ENCODE data around the gene KAZN. TPM values are rescaled to one million over a fixed set of nuclear protein-coding genes. Genes with fewer than 3 reads are reported as not detected.

KAZN gene
- polyA plus RNA-seq, 1 donor from 2014 or later = 20.6 TPM

DNA sequence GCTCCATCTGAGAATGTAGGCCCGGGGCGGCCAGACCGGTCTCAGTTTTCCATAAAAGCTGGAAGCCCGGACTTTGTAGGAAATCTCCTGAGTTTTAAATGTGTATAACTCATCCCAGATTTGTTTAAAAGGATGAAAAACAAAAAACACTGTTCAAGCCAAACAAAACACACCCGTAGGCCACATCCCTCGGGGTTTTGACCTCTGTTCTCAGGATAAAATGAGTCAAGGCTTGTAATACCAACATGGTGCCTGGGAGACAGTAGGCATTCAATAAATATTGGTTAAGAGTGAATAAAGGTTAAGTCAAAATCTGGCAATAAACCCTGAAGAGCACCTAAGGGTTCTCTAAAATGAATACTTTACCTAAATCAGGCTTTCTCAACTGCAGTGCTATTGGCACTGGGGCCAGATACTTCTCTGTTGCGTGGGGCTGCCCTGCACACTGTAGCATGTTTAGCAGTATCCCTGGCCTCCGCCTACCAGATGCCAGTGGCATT, 55.0 kb downstream of the KAZN start:
- H4K20me1 ChIP-seq (ENCODE audit: insufficient read depth) = no peaks in the 10 kb centered on the region
- no peak overlapping the region for H3K4me2 ChIP-seq (ENCODE audit: low read length)
- H3K9me2 ChIP-seq (ENCODE audit: insufficient read depth, low read length) = no peaks in the 10 kb centered on the region
- H3F3A ChIP-seq (ENCODE audit: insufficient read depth, low read length, poor library complexity, severe bottlenecking) = peaks cover 3% of the 10 kb centered on the region
- H3K9me3 ChIP-seq (ENCODE audit: low read length) = no peaks in the 10 kb centered on the region
- TF ChIP-seq REST (IDR thresholded peaks at IDR 0.05; ENCODE audit: borderline replicate concordance) (no peak), MXI1 (conservative IDR thresholded peaks at IDR 0.05; ENCODE audit: poor library complexity, severe bottlenecking) (no peak), TAF1 (IDR thresholded peaks at IDR 0.05; ENCODE audit: low read depth) (no peak), CTCF (IDR thresholded peaks at IDR 0.05; ENCODE audit: poor library complexity, severe bottlenecking) (no peak), EZH2 (IDR thresholded peaks at IDR 0.05; ENCODE audit: borderline replicate concordance, insufficient read depth, low read length, poor library complexity, severe bottlenecking) (no peak), RAD21 (conservative IDR thresholded peaks at IDR 0.05) (no peak), POLR2AphosphoS5 (IDR thresholded peaks at IDR 0.05) (no peak), EP300 (conservative IDR thresholded peaks at IDR 0.05; ENCODE audit: poor library complexity, severe bottlenecking) (no peak), SMC3 (conservative IDR thresholded peaks at IDR 0.05; ENCODE audit: poor library complexity) (no peak)
- no peaks in the 10 kb centered on the region for H3K27me3 ChIP-seq (ENCODE audit: insufficient read depth, low read depth, low read length)
- H3K27ac ChIP-seq (ENCODE audit: low read length) = no peak overlapping the region
- H3K36me3 ChIP-seq (ENCODE audit: insufficient read depth, low read length) = no peaks in the 10 kb centered on the region
- H3K4me3 ChIP-seq (ENCODE audit: low read length) = no peak overlapping the region
- no peak overlapping the region for H2AFZ ChIP-seq (ENCODE audit: low read depth, low read length)
- H3K79me2 ChIP-seq (replicated peaks; ENCODE audit: insufficient read depth, low read length) = peaks cover 17% of the 10 kb centered on the region
- no peak overlapping the region for H3K9ac ChIP-seq (ENCODE audit: low read length)

GRCh38 chr1:14654554-14654953, 56.1 kb downstream of the KAZN start:
- Histone ChIP-seq H4K20me1 (ENCODE audit: insufficient read depth) (no peaks in the 10 kb centered on the region), H3K36me3 (ENCODE audit: insufficient read depth, low read length) (no peaks in the 10 kb centered on the region), H3K27me3 (ENCODE audit: insufficient read depth, low read depth, low read length) (no peaks in the 10 kb centered on the region), H3K27ac (ENCODE audit: low read length) (no peak overlapping the region), H3K4me3 (ENCODE audit: low read length) (no peak overlapping the region), H3F3A (ENCODE audit: insufficient read depth, low read length, poor library complexity, severe bottlenecking) (peaks cover 3% of the 10 kb centered on the region), H3K9ac (ENCODE audit: low read length) (no peak overlapping the region), H3K79me2 (replicated peaks; ENCODE audit: insufficient read depth, low read length) (peaks cover 21% of the 10 kb centered on the region), H3K9me3 (ENCODE audit: low read length) (no peaks in the 10 kb centered on the region), H3K4me2 (ENCODE audit: low read length) (no peak overlapping the region), H2AFZ (ENCODE audit: low read depth, low read length) (no peak overlapping the region), H3K9me2 (ENCODE audit: insufficient read depth, low read length) (no peaks in the 10 kb centered on the region)
- TF ChIP-seq TAF1 (IDR thresholded peaks at IDR 0.05; ENCODE audit: low read depth) = no peak
- no peak for TF ChIP-seq MXI1 (conservative IDR thresholded peaks at IDR 0.05; ENCODE audit: poor library complexity, severe bottlenecking)
- no peak for TF ChIP-seq EP300 (conservative IDR thresholded peaks at IDR 0.05; ENCODE audit: poor library complexity, severe bottlenecking)
- TF ChIP-seq POLR2AphosphoS5 (IDR thresholded peaks at IDR 0.05) = no peak
